Measurements from ENCODE around the gene NAP1L4. TPM values are rescaled to one million over a fixed set of nuclear protein-coding genes. Genes with fewer than 3 reads are reported as not detected.

Gene NAP1L4
- total RNA-seq, 1 donor from 2014 or later: 172 TPM

- Mint-ChIP-seq H3K9me3 (no peaks in the 10 kb centered on the region), H3K27ac (no peak overlapping the region), H3K27me3 (no peaks in the 10 kb centered on the region), H3K4me3 (no peak overlapping the region), H3K4me1 (ENCODE audit: unreplicated experiment) (no peaks in the 10 kb centered on the region), H3K36me3 (no peaks in the 10 kb centered on the region)
- no peak for DNase-seq (ENCODE audit: extremely low spot score, unreplicated experiment)
- no peak for TF ChIP-seq CTCF (conservative IDR thresholded peaks at IDR 0.05)
These were observed 17.9 kb upstream of the NAP1L4 start for GRCh38 chr11:3010004-3010403.

GRCh38 chr11:3009481-3009880 is 17.4 kb upstream of the NAP1L4 start:
- H3K27ac Mint-ChIP-seq: no peak overlapping the region
- H3K4me3 Mint-ChIP-seq: no peak overlapping the region
- no peaks in the 10 kb centered on the region for H3K9me3 Mint-ChIP-seq
- no peaks in the 10 kb centered on the region for H3K4me1 Mint-ChIP-seq (ENCODE audit: unreplicated experiment)
- no peaks in the 10 kb centered on the region for H3K36me3 Mint-ChIP-seq
- no peak for DNase-seq (ENCODE audit: extremely low spot score, unreplicated experiment)
- no peak for TF ChIP-seq CTCF (conservative IDR thresholded peaks at IDR 0.05)
- no peaks in the 10 kb centered on the region for H3K27me3 Mint-ChIP-seq

- no peaks in the 10 kb centered on the region for H3K36me3 Mint-ChIP-seq
- DNase-seq (ENCODE audit: extremely low spot score, unreplicated experiment): no peak
- no peak overlapping the region for H3K4me3 Mint-ChIP-seq
- no peaks in the 10 kb centered on the region for H3K9me3 Mint-ChIP-seq
- no peaks in the 10 kb centered on the region for H3K4me1 Mint-ChIP-seq (ENCODE audit: unreplicated experiment)
- H3K27ac Mint-ChIP-seq: no peak overlapping the region
- no peaks in the 10 kb centered on the region for H3K27me3 Mint-ChIP-seq
- no peak for TF ChIP-seq CTCF (conservative IDR thresholded peaks at IDR 0.05)
These were observed 16.7 kb upstream of the NAP1L4 start for GRCh38 chr11:3008746-3009336.

- Mint-ChIP-seq H3K27ac (no peak overlapping the region), H3K4me3 (no peak overlapping the region), H3K36me3 (no peaks in the 10 kb centered on the region), H3K4me1 (ENCODE audit: unreplicated experiment) (peaks cover 5% of the 10 kb centered on the region), H3K27me3 (no peaks in the 10 kb centered on the region), H3K9me3 (no peaks in the 10 kb centered on the region)
- DNase-seq (ENCODE audit: extremely low spot score, unreplicated experiment): no peak
- TF ChIP-seq CTCF (conservative IDR thresholded peaks at IDR 0.05): no peak
These were observed 15.4 kb upstream of the NAP1L4 start for GRCh38 chr11:3007404-3008010.

DNA sequence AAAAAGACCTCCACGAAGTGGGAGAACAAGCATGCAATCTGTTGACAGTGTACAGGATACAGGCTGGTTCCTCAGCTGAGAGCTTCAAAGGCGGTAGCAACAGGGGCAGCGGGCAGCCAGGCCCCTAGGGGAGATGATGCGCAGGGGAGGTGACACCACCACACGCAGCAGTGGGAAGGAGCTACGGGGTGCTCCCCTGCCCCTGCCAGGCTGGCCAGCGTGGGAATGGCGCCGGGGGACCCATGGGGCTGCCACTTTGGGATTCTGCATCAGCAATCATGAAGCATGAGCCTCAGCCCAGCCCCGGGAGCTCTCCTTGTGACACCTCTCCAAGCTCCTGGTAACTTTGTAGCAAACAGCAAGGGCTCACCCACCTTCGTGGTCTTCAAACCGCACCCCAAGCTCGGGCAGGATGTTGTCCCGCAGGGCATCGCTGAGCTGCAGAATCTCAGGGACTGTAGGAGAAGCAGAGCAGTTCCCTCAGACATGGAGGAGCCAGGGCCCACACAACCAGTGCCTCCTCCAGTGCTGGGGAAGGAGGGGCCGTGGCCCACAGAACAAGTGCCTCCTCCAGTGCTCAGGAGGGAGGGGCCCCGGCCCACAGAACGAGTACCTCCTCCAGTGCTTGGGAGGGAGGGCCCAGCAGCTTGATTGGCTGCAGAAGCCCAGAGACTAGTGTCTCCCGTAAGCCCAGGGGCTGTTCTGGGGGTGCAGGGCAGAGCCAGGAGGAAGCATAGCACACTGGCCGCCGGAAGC is 14.6 kb upstream of the NAP1L4 start:
- Mint-ChIP-seq H3K36me3 (no peaks in the 10 kb centered on the region), H3K4me3 (no peak overlapping the region), H3K9me3 (no peaks in the 10 kb centered on the region), H3K27ac (no peak overlapping the region), H3K27me3 (no peaks in the 10 kb centered on the region), H3K4me1 (ENCODE audit: unreplicated experiment) (peaks cover 5% of the 10 kb centered on the region)
- no peak for DNase-seq (ENCODE audit: extremely low spot score, unreplicated experiment)
- TF ChIP-seq CTCF (conservative IDR thresholded peaks at IDR 0.05): no peak

Measured in type B pancreatic cell (in vitro differentiated cells).